Natural killer cell treated with Interleukin-12 subunit alpha and Interleukin-12 subunit beta and Interleukin-15 and Interleukin-18, amount 100 ng/mL, for 72 hours (primary cell): ENCODE measurements around the gene ARL8B. TPM values are rescaled to one million over a fixed set of nuclear protein-coding genes. Genes with fewer than 3 reads are reported as not detected.
A peak's percentile ranks its signal among the peaks of the same experiment; 100 is the strongest.

Experiments
- ATAC-seq, 2 donors: fragments of 150-1000 bp; cut with Tn5 transposase in 1 of 2; sonication (Bioruptor Pico), chemical (Tn5 transposase) in 1 of 2; 2 replicates each; pipeline ENCODE4 v1.10.0; 2021
- DNase-seq: peaks from one replicate; pipeline ENCODE4 v3.0.0; 2022; ENCODE audit warnings: low spot score
- H3K27ac Mint-ChIP-seq, 2 donors: 1 replicate in 1 of 2; 2 replicates in 1 of 2; pipeline ENCODE4 v1.8.0; 2022; ENCODE audit warnings: mixed read lengths in 2 of 2, mild to moderate bottlenecking in 1 of 2, moderate library complexity in 1 of 2
- H3K27me3 Mint-ChIP-seq, 2 donors: 1 replicate in 1 of 2; 2 replicates in 1 of 2; pipeline ENCODE4 v1.8.0; 2022; ENCODE audit warnings: mixed read lengths in 2 of 2
- H3K36me3 Mint-ChIP-seq: one replicate; pipeline ENCODE4 v1.8.0; 2022; ENCODE audit warnings: mixed read lengths
- H3K4me1 Mint-ChIP-seq, 2 donors: 1 replicate in 1 of 2; 2 replicates in 1 of 2; pipeline ENCODE4 v1.8.0; 2022; ENCODE audit warnings: low read depth in 2 of 2, mixed read lengths in 2 of 2, mild to moderate bottlenecking in 1 of 2
- H3K4me3 Mint-ChIP-seq: one replicate; pipeline ENCODE4 v1.8.0; 2022; ENCODE audit warnings: mixed read lengths
- H3K9me3 Mint-ChIP-seq: 2 replicates; pipeline ENCODE4 v1.8.0; 2022; ENCODE audit warnings: mixed read lengths
- total RNA-seq, 2 donors: library from RNA; stranded (reverse); gene quantifications; one replicate each; pipeline ENCODE4 v1.2.3, GENCODE V29; 2022

The ARL8B gene
- total RNA-seq, 2 donors from 2014 or later = 77.4 to 80.4 TPM

- H3K27me3 Mint-ChIP-seq = no peaks in the 10 kb centered on the region
- peak overlapping the region; percentile 90 for H3K4me3 Mint-ChIP-seq
- DNase-seq = no peak
- ATAC-seq = peak; percentile 41 to 42
- peak overlapping the region; percentile 78 to 89 for H3K27ac Mint-ChIP-seq
- H3K36me3 Mint-ChIP-seq = no peaks in the 10 kb centered on the region
- H3K9me3 Mint-ChIP-seq = no peaks in the 10 kb centered on the region
- peaks cover 28 to 40% of the 10 kb centered on the region in 2 donors for H3K4me1 Mint-ChIP-seq
These were observed 932 bp downstream of the ARL8B start for GRCh38 chr3:5122741-5123706.

DNA sequence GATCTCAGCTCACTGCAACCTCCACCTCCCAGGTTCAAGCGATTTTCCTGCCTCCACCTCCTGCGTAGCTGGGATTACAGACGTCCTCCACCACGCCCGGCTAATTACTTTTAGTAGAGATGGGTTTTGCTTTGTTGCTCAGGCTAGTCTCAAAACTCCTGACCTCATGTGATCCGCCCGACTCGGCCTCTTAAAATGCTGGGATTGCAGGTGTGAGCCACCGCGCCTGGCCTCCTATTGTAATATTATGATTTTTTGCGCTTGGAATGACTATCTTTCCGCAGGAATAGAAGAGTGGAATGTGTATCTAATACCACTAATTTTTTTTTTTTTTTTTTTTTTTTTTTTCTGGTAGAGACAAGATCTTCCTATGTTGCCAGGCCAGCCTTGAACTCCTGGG lies 1.8 kb downstream of the ARL8B start:
- DNase-seq (no peak), ATAC-seq (no peak)
- peak overlapping the region; percentile 78 to 89 for H3K27ac Mint-ChIP-seq
- peaks cover 28 to 40% of the 10 kb centered on the region in 2 donors for H3K4me1 Mint-ChIP-seq
- H3K36me3 Mint-ChIP-seq = no peaks in the 10 kb centered on the region
- no peaks in the 10 kb centered on the region for H3K27me3 Mint-ChIP-seq
- no peaks in the 10 kb centered on the region for H3K9me3 Mint-ChIP-seq
- H3K4me3 Mint-ChIP-seq = peak overlapping the region; percentile 90

DNA sequence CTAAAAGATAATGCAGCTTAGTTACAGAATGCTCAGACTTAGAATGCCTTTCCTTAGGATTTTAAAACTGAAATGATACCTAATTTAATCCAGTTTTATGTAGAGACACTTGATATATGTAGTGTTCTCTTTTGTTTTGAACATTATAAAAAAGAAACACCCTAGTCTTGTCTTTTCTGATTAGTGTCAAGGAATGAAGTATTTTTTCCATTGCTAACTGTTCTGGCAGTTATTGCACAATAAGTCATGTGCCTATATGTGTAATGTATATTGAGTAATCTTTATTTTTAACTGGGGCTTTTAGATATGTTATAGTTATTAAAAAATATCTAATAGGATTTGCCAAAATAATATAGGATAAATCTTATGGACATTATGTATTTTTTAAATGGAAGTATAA lies 4.5 kb downstream of the ARL8B start:
- peak overlapping the region in 1 of 2 donors; percentile 77 for H3K27ac Mint-ChIP-seq
- no peaks in the 10 kb centered on the region for H3K27me3 Mint-ChIP-seq
- peaks cover 36 to 49% of the 10 kb centered on the region in 2 donors for H3K4me1 Mint-ChIP-seq
- no peaks in the 10 kb centered on the region for H3K36me3 Mint-ChIP-seq
- no peak overlapping the region for H3K4me3 Mint-ChIP-seq
- ATAC-seq (no peak), DNase-seq (no peak)
- no peaks in the 10 kb centered on the region for H3K9me3 Mint-ChIP-seq

- Mint-ChIP-seq H3K4me1 (peaks cover 41 to 50% of the 10 kb centered on the region in 2 donors), H3K4me3 (no peak overlapping the region), H3K9me3 (no peaks in the 10 kb centered on the region), H3K27me3 (no peaks in the 10 kb centered on the region), H3K36me3 (no peaks in the 10 kb centered on the region), H3K27ac (no peak overlapping the region)
- no peak for DNase-seq
- no peak for ATAC-seq
These were observed 6.8 kb downstream of the ARL8B start for GRCh38 chr3:5128849-5129248.

DNA sequence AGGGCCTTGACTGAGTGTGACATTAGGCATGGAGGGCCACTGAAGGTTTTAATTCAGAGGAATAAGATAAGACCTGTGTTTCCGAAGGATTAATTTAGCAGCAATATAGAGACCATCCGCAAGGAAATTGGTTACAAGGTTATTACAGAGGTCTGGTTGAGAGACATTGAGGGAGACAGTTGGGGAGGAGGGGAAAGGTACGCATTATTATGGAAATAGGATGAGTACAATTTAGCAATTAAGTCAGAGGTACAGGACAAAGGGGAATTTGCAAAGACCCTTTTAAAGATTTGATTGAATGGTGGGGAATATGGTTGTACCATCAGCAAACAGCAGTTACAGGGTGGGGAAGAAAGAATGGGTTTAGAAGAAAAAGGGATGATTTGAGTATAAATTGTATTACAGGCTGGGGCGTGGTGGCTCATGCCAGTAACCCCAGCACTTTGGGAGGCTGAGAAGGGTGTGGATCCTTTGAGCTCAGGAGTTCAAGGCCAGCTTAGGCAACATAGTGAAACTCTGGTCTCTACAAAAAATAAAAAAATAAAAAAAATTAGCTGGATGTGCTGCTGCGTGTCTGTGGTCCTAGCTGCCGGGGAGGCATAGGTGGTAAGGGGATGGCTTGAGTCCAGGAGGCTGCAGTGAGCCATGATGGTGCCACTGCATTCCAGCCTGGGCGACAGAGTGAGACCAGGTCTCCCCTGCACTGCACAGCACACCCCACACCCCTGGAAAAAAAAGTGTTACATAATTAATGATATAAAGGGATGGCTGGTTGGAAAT lies 11.3 kb downstream of the ARL8B start:
- Mint-ChIP-seq H3K4me1 (peaks cover 44 to 51% of the 10 kb centered on the region in 2 donors), H3K27ac (peak overlapping the region; percentile 1 to 57), H3K27me3 (no peaks in the 10 kb centered on the region), H3K9me3 (no peaks in the 10 kb centered on the region), H3K36me3 (peaks cover 5% of the 10 kb centered on the region), H3K4me3 (no peak overlapping the region)
- DNase-seq = no peak
- ATAC-seq = no peak

DNA sequence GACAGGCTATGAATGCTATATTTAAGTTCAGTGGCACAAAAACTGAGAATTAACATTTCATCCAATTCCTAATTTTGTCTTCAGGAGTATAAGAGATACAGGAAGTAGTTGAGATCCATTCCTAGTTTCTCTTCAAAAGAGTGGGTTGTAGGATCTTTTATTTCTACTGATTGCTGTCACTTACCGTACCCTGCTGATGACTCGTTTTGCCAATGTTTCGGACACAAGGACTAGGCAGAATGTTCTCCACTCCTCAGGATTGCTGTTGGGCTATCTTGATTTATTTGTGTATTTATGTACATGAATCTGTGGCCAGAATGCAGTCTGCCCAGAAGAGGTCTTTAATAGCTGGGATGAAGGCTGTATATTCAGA lies 11.9 kb downstream of the ARL8B start:
- DNase-seq (no peak), ATAC-seq (no peak)
- Mint-ChIP-seq H3K27me3 (no peaks in the 10 kb centered on the region), H3K27ac (no peak overlapping the region), H3K36me3 (peaks cover 5% of the 10 kb centered on the region), H3K4me3 (no peak overlapping the region), H3K4me1 (peaks cover 48 to 51% of the 10 kb centered on the region in 2 donors), H3K9me3 (no peaks in the 10 kb centered on the region)

GRCh38 chr3:5134499-5134898 lies 12.4 kb downstream of the ARL8B start:
- DNase-seq (no peak), ATAC-seq (no peak)
- Mint-ChIP-seq H3K27me3 (no peaks in the 10 kb centered on the region), H3K4me3 (no peak overlapping the region), H3K9me3 (no peaks in the 10 kb centered on the region), H3K36me3 (peaks cover 5% of the 10 kb centered on the region), H3K4me1 (peaks cover 52 to 56% of the 10 kb centered on the region in 2 donors), H3K27ac (no peak overlapping the region)

GRCh38 chr3:5136211-5136918 lies 14.3 kb downstream of the ARL8B start:
- Mint-ChIP-seq H3K27ac (peak overlapping the region; percentile 20 to 24), H3K9me3 (no peaks in the 10 kb centered on the region), H3K4me3 (no peak overlapping the region), H3K4me1 (peaks cover 60 to 66% of the 10 kb centered on the region in 2 donors), H3K36me3 (peaks cover 11% of the 10 kb centered on the region), H3K27me3 (no peaks in the 10 kb centered on the region)
- DNase-seq = no peak
- peak; percentile 57 to 64 for ATAC-seq

DNA sequence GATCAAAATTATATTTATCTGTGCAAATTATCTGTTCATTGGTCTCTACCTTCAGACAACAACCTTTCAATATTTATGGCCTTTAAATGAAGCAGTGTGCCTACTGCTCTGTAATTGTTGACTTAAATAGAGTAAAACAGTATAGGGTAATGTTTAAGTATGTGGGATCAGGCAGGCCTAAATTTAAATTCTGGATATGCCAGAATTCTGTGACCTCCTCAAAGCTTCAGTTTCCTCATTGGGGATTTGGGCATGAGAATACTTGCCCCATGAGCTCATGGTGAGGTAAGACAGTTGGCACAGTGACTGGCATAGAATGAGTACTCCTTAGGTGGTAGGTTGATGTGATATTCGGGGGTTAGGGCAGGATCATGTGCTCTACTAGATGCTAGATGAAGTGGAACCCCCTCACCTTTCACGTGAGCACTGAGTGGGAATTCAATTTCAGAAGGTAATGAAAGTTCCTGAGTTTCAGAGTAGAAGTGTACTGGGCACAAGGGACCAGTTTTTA lies 14.9 kb downstream of the ARL8B start:
- peak in 1 of 2 donors; percentile 45 for ATAC-seq
- peaks cover 64 to 72% of the 10 kb centered on the region in 2 donors for H3K4me1 Mint-ChIP-seq
- no peaks in the 10 kb centered on the region for H3K9me3 Mint-ChIP-seq
- peak overlapping the region; percentile 20 to 24 for H3K27ac Mint-ChIP-seq
- H3K4me3 Mint-ChIP-seq = no peak overlapping the region
- no peak for DNase-seq
- no peaks in the 10 kb centered on the region for H3K27me3 Mint-ChIP-seq
- peaks cover 11% of the 10 kb centered on the region for H3K36me3 Mint-ChIP-seq

- Mint-ChIP-seq H3K27ac (peak overlapping the region in 1 of 2 donors; percentile 17), H3K36me3 (peaks cover 11% of the 10 kb centered on the region), H3K9me3 (no peaks in the 10 kb centered on the region), H3K27me3 (no peaks in the 10 kb centered on the region), H3K4me1 (peaks cover 59 to 65% of the 10 kb centered on the region in 2 donors), H3K4me3 (peak overlapping the region; percentile 35)
- ATAC-seq (no peak), DNase-seq (no peak)
These were observed 16.3 kb downstream of the ARL8B start for GRCh38 chr3:5138214-5138981.

- Mint-ChIP-seq H3K27me3 (no peaks in the 10 kb centered on the region), H3K4me1 (peaks cover 69 to 70% of the 10 kb centered on the region in 2 donors), H3K4me3 (peak overlapping the region; percentile 38), H3K36me3 (peaks cover 11% of the 10 kb centered on the region), H3K9me3 (no peaks in the 10 kb centered on the region), H3K27ac (peak overlapping the region; percentile 13 to 55)
- DNase-seq = no peak
- ATAC-seq = peak in 1 of 2 donors; percentile 43
These were observed 18.1 kb downstream of the ARL8B start for GRCh38 chr3:5140230-5140621.

DNA sequence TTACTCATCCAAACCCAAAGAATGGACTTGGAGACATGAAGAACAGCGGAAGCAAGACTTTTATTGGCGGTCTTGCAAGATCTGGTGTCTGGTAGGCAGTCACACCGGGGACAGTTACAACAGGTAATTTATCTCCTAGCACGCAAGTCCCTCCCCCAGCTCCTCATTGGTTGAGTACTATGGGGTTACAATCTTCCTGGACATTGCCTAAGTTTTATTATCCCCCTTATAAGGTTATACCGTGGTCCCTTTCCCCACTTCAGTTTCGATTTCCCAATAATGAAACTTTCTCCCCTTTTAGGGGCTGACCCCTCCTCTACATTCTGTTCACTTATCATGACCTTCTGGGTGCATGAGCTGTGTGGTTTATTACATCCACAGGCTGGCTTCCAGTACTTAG lies 18.7 kb downstream of the ARL8B start:
- no peaks in the 10 kb centered on the region for H3K9me3 Mint-ChIP-seq
- no peaks in the 10 kb centered on the region for H3K27me3 Mint-ChIP-seq
- peaks cover 70 to 74% of the 10 kb centered on the region in 2 donors for H3K4me1 Mint-ChIP-seq
- H3K36me3 Mint-ChIP-seq = peaks cover 11% of the 10 kb centered on the region
- ATAC-seq = no peak
- H3K4me3 Mint-ChIP-seq = no peak overlapping the region
- H3K27ac Mint-ChIP-seq = peak overlapping the region; percentile 13 to 55
- no peak for DNase-seq

DNA sequence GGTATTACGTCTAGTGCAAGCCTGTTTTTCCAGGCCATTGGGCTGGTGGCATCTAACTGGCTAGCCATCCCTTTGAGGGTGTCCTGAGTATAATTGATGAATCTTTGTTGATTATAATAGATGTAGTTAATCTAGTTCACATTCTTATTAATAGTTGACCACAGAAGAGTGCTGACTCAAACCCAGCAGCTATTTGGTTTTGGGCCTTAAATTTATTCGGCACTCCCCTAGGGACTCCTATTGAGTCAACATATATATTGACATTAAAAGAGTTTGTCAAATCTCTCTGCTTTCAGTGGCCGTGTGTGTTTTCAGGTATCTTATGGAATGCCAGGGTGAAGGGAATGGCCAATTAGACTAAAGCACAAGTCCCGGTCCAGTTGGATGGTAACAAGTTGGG lies 19.7 kb downstream of the ARL8B start:
- Mint-ChIP-seq H3K9me3 (peaks cover 3% of the 10 kb centered on the region), H3K27ac (no peak overlapping the region), H3K27me3 (no peaks in the 10 kb centered on the region), H3K4me1 (peaks cover 63 to 72% of the 10 kb centered on the region in 2 donors), H3K4me3 (no peak overlapping the region), H3K36me3 (peaks cover 14% of the 10 kb centered on the region)
- ATAC-seq (no peak), DNase-seq (no peak)
